H1 (cell line): Measurements from ENCODE around the gene NUDT3.

Source experiments
- BRCA1 ChIP-seq: IDR thresholded peaks from 2 replicates; pipeline ENCODE4 v1.6.1; 2012; ENCODE audit warnings: low read depth, low read length, improper control_type of control experiment
- CEBPB ChIP-seq: IDR thresholded peaks from 2 replicates; pipeline ENCODE4 v1.6.1; 2012; ENCODE audit warnings: low read depth, low read length
- EP300 ChIP-seq, 2 experiments: IDR thresholded peaks; 1 replicate in 1 of 2; 2 replicates in 1 of 2; pipeline ENCODE4 v1.6.1; 2011 to 2012; ENCODE audit warnings: low read depth in 2 of 2, low read length in 2 of 2, mild to moderate bottlenecking in 2 of 2, borderline replicate concordance in 1 of 2, inconsistent platforms in 1 of 2, moderate library complexity in 1 of 2
- EZH2 ChIP-seq: fragments of 200-600 bp; sonication (generic); IDR thresholded peaks from 2 replicates; pipeline ENCODE4 v1.7.1; 2012; ENCODE audit warnings: low read depth, mild to moderate bottlenecking, moderate library complexity, low read length, inconsistent platforms; ENCODE audit not compliant: severe bottlenecking
- HDAC6 ChIP-seq: IDR thresholded peaks from one replicate; pipeline ENCODE4 v1.7.1; 2012; ENCODE audit warnings: low read depth, mild to moderate bottlenecking, inconsistent platforms, low read length, moderate library complexity
- JUND ChIP-seq: IDR thresholded peaks from 2 replicates; pipeline ENCODE4 v1.6.1; 2011; ENCODE audit warnings: mild to moderate bottlenecking, improper control_type of control experiment, low read length
- PHF8 ChIP-seq: fragments of 200-600 bp; sonication (generic); conservative IDR thresholded peaks from 2 replicates; pipeline ENCODE4 v1.7.1; 2012; ENCODE audit warnings: low read depth, mild to moderate bottlenecking, inconsistent platforms, low read length, moderate library complexity
- POLR2A ChIP-seq, 2 experiments: IDR thresholded peaks; 1 replicate in 1 of 2; 2 replicates in 1 of 2; pipeline ENCODE4 v1.6.1; 2011; ENCODE audit warnings: low read depth in 2 of 2, low read length in 2 of 2, mild to moderate bottlenecking in 2 of 2; ENCODE audit errors: control extremely low read depth in 1 of 2
- POLR2AphosphoS5 ChIP-seq: IDR thresholded peaks from 2 replicates; pipeline ENCODE4 v1.6.1; 2011; ENCODE audit warnings: low read depth, low read length
- RXRA ChIP-seq: IDR thresholded peaks from 2 replicates; pipeline ENCODE4 v1.6.1; 2011; ENCODE audit warnings: low read depth, mild to moderate bottlenecking, low read length, moderate library complexity; ENCODE audit not compliant: insufficient read depth
- SP1 ChIP-seq: IDR thresholded peaks from 2 replicates; pipeline ENCODE4 v1.6.1; 2011; ENCODE audit warnings: low read depth, low read length
- ZNF274 ChIP-seq: IDR thresholded peaks from 2 replicates; pipeline ENCODE4 v1.7.0; 2012; ENCODE audit warnings: low read length, borderline replicate concordance; ENCODE audit errors: extremely low read depth
- TF ChIP-seq, protein P1 (sequence below), 3 experiments: IDR thresholded peaks; 1 replicate in 2 of 3; 2 replicates in 1 of 3; pipeline versions ENCODE4 v1.5.1 to v1.6.1; 2011; ENCODE audit warnings: low read length in 3 of 3, mild to moderate bottlenecking in 3 of 3, inconsistent platforms in 2 of 3, low read depth in 1 of 3, moderate library complexity in 1 of 3; ENCODE audit not compliant: insufficient read depth in 1 of 3; ENCODE audit errors: control extremely low read depth in 1 of 3

DNA sequence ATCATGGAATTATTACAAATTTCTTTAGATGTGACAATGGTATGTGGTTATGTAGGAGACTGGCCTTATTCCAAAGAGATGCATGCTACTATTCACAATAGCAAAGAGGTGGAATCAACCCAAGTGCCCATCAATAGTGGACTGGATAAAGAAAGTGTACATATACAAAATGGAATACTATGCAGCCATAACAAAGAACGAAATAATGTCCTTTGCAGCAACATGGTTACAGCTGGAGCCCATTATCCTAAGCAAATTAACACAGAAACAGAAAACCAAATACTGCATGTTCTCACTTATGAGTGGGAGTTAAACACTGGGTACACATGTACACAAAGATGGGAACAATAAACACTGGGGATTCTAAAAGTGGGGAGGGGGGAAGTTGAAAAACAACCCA, 69.7 kb downstream of the NUDT3 start:
- no peak for TF ChIP-seq ZNF274
- no peak for TF ChIP-seq JUND
- no peak for TF ChIP-seq SP1
- TF ChIP-seq RXRA, result no peak
- TF ChIP-seq, protein P1, sequence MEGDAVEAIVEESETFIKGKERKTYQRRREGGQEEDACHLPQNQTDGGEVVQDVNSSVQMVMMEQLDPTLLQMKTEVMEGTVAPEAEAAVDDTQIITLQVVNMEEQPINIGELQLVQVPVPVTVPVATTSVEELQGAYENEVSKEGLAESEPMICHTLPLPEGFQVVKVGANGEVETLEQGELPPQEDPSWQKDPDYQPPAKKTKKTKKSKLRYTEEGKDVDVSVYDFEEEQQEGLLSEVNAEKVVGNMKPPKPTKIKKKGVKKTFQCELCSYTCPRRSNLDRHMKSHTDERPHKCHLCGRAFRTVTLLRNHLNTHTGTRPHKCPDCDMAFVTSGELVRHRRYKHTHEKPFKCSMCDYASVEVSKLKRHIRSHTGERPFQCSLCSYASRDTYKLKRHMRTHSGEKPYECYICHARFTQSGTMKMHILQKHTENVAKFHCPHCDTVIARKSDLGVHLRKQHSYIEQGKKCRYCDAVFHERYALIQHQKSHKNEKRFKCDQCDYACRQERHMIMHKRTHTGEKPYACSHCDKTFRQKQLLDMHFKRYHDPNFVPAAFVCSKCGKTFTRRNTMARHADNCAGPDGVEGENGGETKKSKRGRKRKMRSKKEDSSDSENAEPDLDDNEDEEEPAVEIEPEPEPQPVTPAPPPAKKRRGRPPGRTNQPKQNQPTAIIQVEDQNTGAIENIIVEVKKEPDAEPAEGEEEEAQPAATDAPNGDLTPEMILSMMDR (IDR thresholded peaks at IDR 0.05; ENCODE audit: control extremely low read depth in 1 of 3, insufficient read depth in 1 of 3, low read depth in 1 of 3, low read length in 3 of 3), result no peak
- TF ChIP-seq POLR2A (IDR thresholded peaks at IDR 0.05; ENCODE audit: control extremely low read depth in 1 of 2, low read depth in 2 of 2, low read length in 2 of 2), result no peak
- no peak for TF ChIP-seq EP300 (IDR thresholded peaks at IDR 0.05; ENCODE audit: borderline replicate concordance in 1 of 2, low read depth in 2 of 2, low read length in 2 of 2)
- no peak for TF ChIP-seq CEBPB
- TF ChIP-seq BRCA1, result no peak
- TF ChIP-seq EZH2, result no peak
- TF ChIP-seq PHF8, result no peak
- no peak for TF ChIP-seq POLR2AphosphoS5
- TF ChIP-seq HDAC6, result no peak
